SK-N-SH treated with all-trans-retinoic acid at 6 μM for 48 hours (cell line): ENCODE measurements around the gene TEX52.

ENCODE experiments used
- ARNTL ChIP-seq: fragments of 450-650 bp; formaldehyde crosslinking; IDR thresholded peaks from 2 replicates; pipeline ENCODE4 v1.5.0; 2020; ENCODE audit warnings: low read depth, mild to moderate bottlenecking, moderate library complexity, borderline replicate concordance
- BACH2 ChIP-seq: fragments of 250-450 bp; sonication (Bioruptor Pico); IDR thresholded peaks from 2 replicates; pipeline ENCODE4 v1.9.0; 2021; ENCODE audit warnings: mild to moderate bottlenecking, borderline replicate concordance
- CREB5 ChIP-seq: fragments of 250-450 bp; sonication (Bioruptor Pico); IDR thresholded peaks from 2 replicates; pipeline ENCODE4 v1.5.1; 2020; ENCODE audit warnings: low read depth, mild to moderate bottlenecking, moderate library complexity
- CSDC2 ChIP-seq: fragments of 250-450 bp; sonication (Bioruptor Pico); IDR thresholded peaks from 2 replicates; pipeline ENCODE4 v1.5.0; 2020; ENCODE audit warnings: mild to moderate bottlenecking, moderate library complexity
- CSRNP3 ChIP-seq: fragments of 250-450 bp; sonication (Bioruptor Pico); IDR thresholded peaks from 2 replicates; pipeline ENCODE4 v1.5.1; 2021; ENCODE audit warnings: mild to moderate bottlenecking, moderate library complexity
- ESRRG ChIP-seq: fragments of 250-450 bp; sonication (Bioruptor Pico); IDR thresholded peaks from 2 replicates; pipeline ENCODE4 v1.6.1; 2021; ENCODE audit warnings: mild to moderate bottlenecking
- OSR1 ChIP-seq: fragments of 250-450 bp; sonication (Bioruptor Pico); IDR thresholded peaks from 2 replicates; pipeline ENCODE4 v1.8.0; 2022; ENCODE audit warnings: moderate library complexity, mild to moderate bottlenecking, inconsistent platforms
- PATZ1 ChIP-seq: fragments of 250-450 bp; sonication (Bioruptor Pico); IDR thresholded peaks from 2 replicates; pipeline ENCODE4 v1.8.0; 2020; ENCODE audit warnings: mild to moderate bottlenecking, moderate library complexity, borderline replicate concordance
- PPARA ChIP-seq: fragments of 250-450 bp; sonication (Bioruptor Pico); IDR thresholded peaks from 2 replicates; pipeline ENCODE4 v1.5.0; 2020; ENCODE audit warnings: mild to moderate bottlenecking, borderline replicate concordance
- TCF4 ChIP-seq: fragments of 250-450 bp; sonication (Bioruptor Pico); IDR thresholded peaks from 2 replicates; pipeline ENCODE4 v1.8.0; 2021; ENCODE audit warnings: mild to moderate bottlenecking, moderate library complexity, borderline replicate concordance
- ZC3H10 ChIP-seq: fragments of 250-450 bp; sonication (Bioruptor Pico); IDR thresholded peaks from 2 replicates; pipeline ENCODE4 v1.5.1; 2021; ENCODE audit warnings: mild to moderate bottlenecking, moderate library complexity
- ZFP3 ChIP-seq: fragments of 250-450 bp; sonication (Bioruptor Pico); IDR thresholded peaks from 2 replicates; pipeline ENCODE4 v1.5.0; 2020; ENCODE audit warnings: mild to moderate bottlenecking, moderate library complexity
- ZFP30 ChIP-seq: fragments of 450-650 bp; formaldehyde crosslinking; IDR thresholded peaks from 2 replicates; pipeline ENCODE4 v1.5.0; 2022; ENCODE audit warnings: mild to moderate bottlenecking, moderate library complexity
- ZNF565 ChIP-seq: fragments of 450-650 bp; formaldehyde crosslinking; conservative IDR thresholded peaks from 2 replicates; pipeline ENCODE4 v1.5.0; 2020; ENCODE audit warnings: low read depth, mild to moderate bottlenecking, moderate library complexity

GRCh38 chr12:2858944-2859421, 2.1 kb upstream of the TEX52 start:
- no peak for TF ChIP-seq ARNTL (CRISPR knock-in tag)
- TF ChIP-seq CREB5 (CRISPR knock-in tag) = no peak
- TF ChIP-seq OSR1 (CRISPR knock-in tag) = no peak
- TF ChIP-seq ZNF565 (CRISPR knock-in tag) = no peak
- TF ChIP-seq ESRRG = no peak
- TF ChIP-seq TCF4 = no peak
- TF ChIP-seq PATZ1 (CRISPR knock-in tag) = no peak
- no peak for TF ChIP-seq ZC3H10
- no peak for TF ChIP-seq CSDC2 (CRISPR knock-in tag)
- no peak for TF ChIP-seq ZFP30
- TF ChIP-seq PPARA (CRISPR knock-in tag) = no peak
- no peak for TF ChIP-seq BACH2 (CRISPR knock-in tag)
- TF ChIP-seq ZFP3 = no peak
- no peak for TF ChIP-seq CSRNP3 (CRISPR knock-in tag)
